Ovary (tissue), 9 donors: Measurements from ENCODE around the gene C6orf62. TPM values are rescaled to one million over a fixed set of nuclear protein-coding genes. Genes with fewer than 3 reads are reported as not detected.
"Not testable (repeated sequence)": the region's sequence is repeated elsewhere in the genome, so short reads cannot be mapped to it uniquely, and the experiment has no call there.

ENCODE experiments used
- DNase-seq, 5 donors: peaks; one replicate each; pipeline ENCODE4 v3.0.0-alpha.2; 2019 to 2020
- H3K27ac ChIP-seq, 2 donors: fragments of 200-600 bp; one replicate each; pipeline versions ENCODE4 v1.5.1 to v1.8.0; 2019 to 2022
- H3K27me3 ChIP-seq: fragments of 200-600 bp; one replicate; pipeline ENCODE4 v1.8.0; 2022
- H3K36me3 ChIP-seq: fragments of 200-600 bp; sonication (generic); one replicate; pipeline ENCODE4 v1.5.1; 2019
- H3K4me1 ChIP-seq: one replicate; pipeline ENCODE4 v1.8.1; 2013; ENCODE audit warnings: mild to moderate bottlenecking, moderate library complexity; ENCODE audit not compliant: insufficient read depth
- H3K4me3 ChIP-seq: fragments of 200-600 bp; sonication (generic); one replicate; pipeline ENCODE4 v1.5.1; 2017
- H3K9me3 ChIP-seq, 2 donors: fragments of 200-600 bp in 1 of 2; sonication (generic) in 1 of 2; one replicate each; pipeline versions ENCODE4 v1.5.1 to v1.8.1; 2013 to 2019; ENCODE audit warnings: mild to moderate bottlenecking in 1 of 2, moderate library complexity in 1 of 2
- CTCF ChIP-seq, 3 donors: fragments of 450-650 bp in 2 of 3; fragments of 200-600 bp in 1 of 3; IDR thresholded peaks; one replicate each; pipeline versions ENCODE4 v1.5.1 to v1.8.0; 2016 to 2022; ENCODE audit warnings: antibody characterized with exemption in 3 of 3, mild to moderate bottlenecking in 1 of 3
- EP300 ChIP-seq: sonication (generic); formaldehyde crosslinking; IDR thresholded peaks from one replicate; pipeline ENCODE4 v1.6.1; 2017; ENCODE audit warnings: antibody characterized with exemption
- POLR2A ChIP-seq: fragments of 450-650 bp; IDR thresholded peaks from one replicate; pipeline ENCODE4 v1.6.1; 2017; ENCODE audit warnings: antibody characterized with exemption, mild to moderate bottlenecking, moderate library complexity
- WGBS, 3 donors: extraction: QIAGEN DNeasy Blood & Tissue Kit in 1 of 3; methylation state at CpG; one replicate each; pipeline versions ENCODE4 v1.1.5 to v1.1.7; 2013 to 2017; 5-methylcytosine and 5-hydroxymethylcytosine counted together
- intact Hi-C, 4 donors: fragments of 100-400 bp; cut with DNase I; formaldehyde crosslinking; loops; one replicate each; pipeline versions ENCODE4 v1.11.0 to v1.15.1; 2022 to 2023
- polyA plus RNA-seq, 2 donors: library from polyadenylated mRNA; stranded (reverse); fragments of 200-250 nt in 1 of 2; fragments of 350-450 nt in 1 of 2; fragmentation: Illumina TruSeq in 1 of 2; extraction: RNeasy Lipid Tissue Mini Kit (QIAGEN cat#74804) in 1 of 2; gene quantifications; one replicate each; pipeline ENCODE4 v1.2.3, GENCODE V29; 2013 to 2014
- total RNA-seq, 7 donors: library from RNA; depleted of rRNA in 2 of 7; stranded (reverse); fragments of >200 nt in 2 of 7; fragmentation: NEBNext Ultra II Directional in 3 of 7; extraction: Animal tissue kit (Norgen Biotek cat#: 25700) in 3 of 7; gene quantifications; one replicate each; pipeline versions ENCODE4 v1.1.0 to v1.2.4, GENCODE V29; 2016 to 2023
- donor health status: DM: no; HTN: no; CAD: no; lungs with moderate emphysema.
- donor health status: DM: no; HTN: no; CAD: no.
- donor health status: Bipolar disorder and iron deficiency.
- donor health status: DM: yes; HTN: yes; CAD: no.
- donor health status: DM: no; HTN: no; CAD: no.
- donor health status: DM: yes; HTN: yes; CAD: no.

The C6orf62 gene
- total and polyA plus RNA-seq, 9 donors, result 40.6 to 101 (median 76.0) TPM

GRCh38 chr6:24702720-24703282 is 16.2 kb downstream of the C6orf62 start:
- Histone ChIP-seq H3K27me3 (no peaks in the 10 kb centered on the region), H3K27ac (no peak overlapping the region), H3K9me3 (no peaks in the 10 kb centered on the region), H3K36me3 (no peaks in the 10 kb centered on the region), H3K4me3 (no peak overlapping the region), H3K4me1 (no peaks in the 10 kb centered on the region)
- TF ChIP-seq CTCF (IDR thresholded peaks at IDR 0.05) (no peak), EP300 (no peak), POLR2A (no peak)
- intact Hi-C loops, result no loop called here
- DNase-seq, result no peak
- WGBS, 3 donors, result 75 to 85% (median 78%) methylated on average over 4 of the region's 4 CpGs

GRCh38 chr6:24699521-24700359 is 19.2 kb downstream of the C6orf62 start:
- no peak overlapping the region for H3K4me3 ChIP-seq
- no peaks in the 10 kb centered on the region for H3K4me1 ChIP-seq
- H3K27ac ChIP-seq, result no peak overlapping the region
- no peaks in the 10 kb centered on the region for H3K36me3 ChIP-seq
- no peaks in the 10 kb centered on the region for H3K27me3 ChIP-seq
- H3K9me3 ChIP-seq, result no peaks in the 10 kb centered on the region
- 63 to 67% (median 65%) methylated on average over 3 of the region's 3 CpGs for WGBS, 3 donors
- intact Hi-C loops, result loop anchor here in 3 of 4 donors (10.0 kb wide), 2 partner anchors 105 to 115 kb away; no protein-coding TSS in a partner anchor
- no peak for DNase-seq
- TF ChIP-seq CTCF (IDR thresholded peaks at IDR 0.05) (no peak), POLR2A (no peak), EP300 (no peak)

GRCh38 chr6:24696097-24696496 is 22.9 kb downstream of the C6orf62 start:
- no peak for TF ChIP-seq EP300
- no peak for TF ChIP-seq CTCF (IDR thresholded peaks at IDR 0.05)
- TF ChIP-seq POLR2A, result no peak
- H3K36me3 ChIP-seq, result no peaks in the 10 kb centered on the region
- H3K27me3 ChIP-seq, result no peaks in the 10 kb centered on the region
- H3K27ac ChIP-seq, result no peak overlapping the region
- no peak overlapping the region for H3K4me3 ChIP-seq
- intact Hi-C loops, result loop anchor here in 3 of 4 donors (10.0 kb wide), 2 partner anchors 101 to 111 kb away; no protein-coding TSS in a partner anchor
- no peak for DNase-seq
- H3K9me3 ChIP-seq, result no peaks in the 10 kb centered on the region
- WGBS, 3 donors, result 78 to 85% (median 84%) methylated on average over 2 of the region's 2 CpGs
- H3K4me1 ChIP-seq, result no peaks in the 10 kb centered on the region

GRCh38 chr6:24695635-24696034 is 23.3 kb downstream of the C6orf62 start:
- H3K4me3 ChIP-seq, H3K4me1 ChIP-seq, H3K9me3 ChIP-seq, H3K27ac ChIP-seq, H3K27me3 ChIP-seq, H3K36me3 ChIP-seq: not testable (repeated sequence)
- 19 to 26% (median 25%) methylated on average over 8 of the region's 8 CpGs for WGBS, 3 donors
- TF ChIP-seq CTCF (IDR thresholded peaks at IDR 0.05), result peak in 2 of 3 donors; percentile 27 to 36
- intact Hi-C loops, result loop anchor here in 3 of 4 donors (10.0 kb wide), 2 partner anchors 101 to 111 kb away; no protein-coding TSS in a partner anchor
- DNase-seq, result peak in 3 of 5 donors; percentile 21 to 30 (median 29)
